HG03097 (cell line): Measurements from ENCODE around the gene ACTR3C.

Experiments
- ATAC-seq: cut with Tn5 transposase; IDR thresholded peaks from one replicate; pipeline ENCODE4 v1.9.1; 2021; ENCODE audit not compliant: unreplicated experiment, low FRiP score

ACTR3C gene

DNA sequence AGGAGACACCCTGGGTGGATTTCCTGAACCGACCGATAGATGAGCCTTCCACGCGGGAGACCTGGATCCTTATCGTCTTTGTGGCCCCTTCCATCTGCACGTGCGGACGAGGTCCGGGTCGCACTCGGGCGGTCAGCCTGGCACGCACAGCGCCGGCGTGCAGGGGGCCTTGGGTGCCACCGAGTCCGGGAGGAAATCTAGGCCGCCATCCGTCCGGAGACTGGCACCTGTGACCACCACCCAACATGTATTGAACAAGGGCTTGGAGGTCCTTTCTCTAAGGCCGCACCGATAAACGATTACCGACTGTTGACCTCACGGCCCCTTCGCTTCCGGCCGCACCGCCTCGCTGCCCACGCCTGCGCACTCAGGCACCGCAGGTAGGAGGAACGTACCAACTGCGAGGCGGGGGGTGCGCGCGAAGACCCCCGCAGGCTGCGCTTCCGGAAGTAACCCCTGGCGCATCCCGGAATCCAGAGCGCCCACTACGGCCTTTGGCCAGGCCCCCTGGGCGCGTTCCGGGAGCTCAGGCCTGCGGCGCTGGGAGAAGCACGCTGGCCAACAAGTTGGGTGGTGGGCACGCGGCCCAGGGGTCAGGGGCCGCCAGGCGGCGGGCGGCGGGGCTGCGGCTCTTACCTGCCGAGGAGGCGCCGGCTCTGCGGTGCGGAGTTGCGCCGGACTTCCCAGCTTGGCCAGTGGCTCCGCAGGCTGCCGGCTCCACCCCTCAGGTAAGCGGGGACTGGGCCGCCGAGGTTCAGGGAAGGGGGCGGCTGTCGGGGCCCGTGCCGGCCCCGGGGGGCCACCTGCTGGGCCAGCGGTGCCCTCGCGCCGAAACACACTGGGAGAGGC lies at the start of gene ACTR3C, which contains the start of gene LRRC61:
Gene ACTR3C (minus strand): TSS at position 713 of the 849 bp plus-strand sequence. CDS start 28,249 bp downstream, outside the sequence.
Gene LRRC61 (plus strand): TSS at position 523 of the 849 bp plus-strand sequence. CDS start 13,507 bp downstream, outside the sequence.
- ATAC-seq, result peak; percentile 44

DNA sequence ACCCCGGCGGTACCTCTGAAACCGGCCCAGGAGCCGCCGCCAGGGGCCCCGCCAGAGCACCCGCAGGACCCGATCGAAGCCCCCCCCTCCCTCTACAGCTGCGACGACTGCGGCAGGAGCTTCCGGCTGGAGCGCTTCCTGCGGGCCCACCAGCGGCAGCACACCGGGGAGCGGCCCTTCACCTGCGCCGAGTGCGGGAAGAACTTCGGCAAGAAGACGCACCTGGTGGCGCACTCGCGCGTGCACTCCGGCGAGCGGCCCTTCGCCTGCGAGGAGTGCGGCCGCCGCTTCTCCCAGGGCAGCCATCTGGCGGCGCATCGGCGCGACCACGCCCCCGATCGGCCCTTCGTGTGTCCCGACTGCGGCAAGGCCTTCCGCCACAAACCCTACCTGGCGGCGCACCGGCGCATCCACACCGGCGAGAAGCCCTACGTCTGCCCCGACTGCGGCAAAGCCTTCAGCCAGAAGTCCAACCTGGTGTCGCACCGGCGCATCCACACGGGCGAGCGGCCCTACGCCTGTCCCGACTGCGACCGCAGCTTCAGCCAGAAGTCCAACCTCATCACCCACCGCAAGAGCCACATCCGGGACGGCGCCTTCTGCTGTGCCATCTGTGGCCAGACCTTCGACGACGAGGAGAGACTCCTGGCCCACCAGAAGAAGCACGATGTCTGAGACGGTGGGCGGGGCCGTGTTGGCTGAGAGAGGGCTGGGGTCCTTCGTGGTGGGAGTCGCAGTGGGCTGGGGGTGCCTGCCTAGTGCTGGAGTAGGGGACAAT lies 49.1 kb upstream of the ACTR3C start:
- ATAC-seq, result no peak

DNA sequence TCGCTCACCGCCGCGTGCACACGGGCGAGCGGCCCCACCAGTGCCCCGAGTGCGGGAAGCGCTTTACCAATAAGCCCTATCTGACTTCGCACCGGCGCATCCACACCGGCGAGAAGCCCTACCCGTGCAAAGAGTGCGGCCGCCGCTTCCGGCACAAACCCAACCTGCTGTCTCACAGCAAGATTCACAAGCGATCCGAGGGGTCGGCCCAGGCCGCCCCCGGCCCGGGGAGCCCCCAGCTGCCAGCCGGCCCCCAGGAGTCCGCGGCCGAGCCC lies 48.6 kb upstream of the ACTR3C start:
- ATAC-seq, result no peak

DNA sequence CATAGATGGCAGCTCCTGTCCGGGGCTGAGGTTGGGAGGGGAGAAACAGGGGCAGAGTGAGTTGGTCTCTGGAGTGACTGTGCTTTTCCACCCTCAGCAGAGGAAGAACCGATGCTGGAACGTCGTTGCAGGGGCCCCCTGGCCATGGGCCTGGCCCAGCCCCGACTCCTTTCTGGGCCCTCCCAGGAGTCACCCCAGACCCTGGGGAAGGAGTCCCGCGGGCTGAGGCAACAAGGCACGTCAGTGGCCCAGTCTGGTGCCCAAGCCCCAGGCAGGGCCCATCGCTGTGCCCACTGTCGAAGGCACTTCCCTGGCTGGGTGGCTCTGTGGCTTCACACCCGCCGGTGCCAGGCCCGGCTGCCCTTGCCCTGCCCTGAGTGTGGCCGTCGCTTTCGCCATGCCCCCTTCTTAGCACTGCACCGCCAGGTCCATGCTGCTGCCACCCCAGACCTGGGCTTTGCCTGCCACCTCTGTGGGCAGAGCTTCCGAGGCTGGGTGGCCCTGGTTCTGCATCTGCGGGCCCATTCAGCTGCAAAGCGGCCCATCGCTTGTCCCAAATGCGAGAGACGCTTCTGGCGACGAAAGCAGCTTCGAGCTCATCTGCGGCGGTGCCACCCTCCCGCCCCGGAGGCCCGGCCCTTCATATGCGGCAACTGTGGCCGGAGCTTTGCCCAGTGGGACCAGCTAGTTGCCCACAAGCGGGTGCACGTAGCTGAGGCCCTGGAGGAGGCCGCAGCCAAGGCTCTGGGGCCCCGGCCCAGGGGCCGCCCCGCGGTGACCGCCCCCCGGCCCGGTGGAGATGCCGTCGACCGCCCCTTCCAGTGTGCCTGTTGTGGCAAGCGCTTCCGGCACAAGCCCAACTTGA lies 48.0 kb upstream of the ACTR3C start:
- no peak for ATAC-seq

DNA sequence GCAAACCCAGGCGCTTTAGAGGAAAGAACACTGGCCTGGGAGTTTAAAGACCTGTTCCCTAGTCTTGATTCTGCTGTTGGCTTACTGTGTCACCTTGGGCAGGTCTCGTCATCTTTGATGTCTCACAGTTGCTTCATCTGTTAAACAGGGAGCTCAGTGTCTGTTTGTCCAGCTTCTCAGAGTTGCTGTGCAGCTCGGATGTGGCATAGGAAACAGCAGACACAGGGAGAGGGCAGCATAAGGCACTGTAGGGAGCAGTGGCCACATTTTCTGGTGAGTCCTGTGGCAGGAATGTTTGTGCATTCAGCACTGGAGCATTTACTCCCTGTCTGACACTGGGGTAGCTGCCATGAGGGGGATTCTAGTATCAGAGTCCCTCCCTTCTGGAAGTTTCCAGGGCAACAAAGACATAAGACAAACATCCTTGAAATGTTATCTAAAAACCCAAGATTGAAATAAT lies 47.3 kb upstream of the ACTR3C start:
- no peak for ATAC-seq

DNA sequence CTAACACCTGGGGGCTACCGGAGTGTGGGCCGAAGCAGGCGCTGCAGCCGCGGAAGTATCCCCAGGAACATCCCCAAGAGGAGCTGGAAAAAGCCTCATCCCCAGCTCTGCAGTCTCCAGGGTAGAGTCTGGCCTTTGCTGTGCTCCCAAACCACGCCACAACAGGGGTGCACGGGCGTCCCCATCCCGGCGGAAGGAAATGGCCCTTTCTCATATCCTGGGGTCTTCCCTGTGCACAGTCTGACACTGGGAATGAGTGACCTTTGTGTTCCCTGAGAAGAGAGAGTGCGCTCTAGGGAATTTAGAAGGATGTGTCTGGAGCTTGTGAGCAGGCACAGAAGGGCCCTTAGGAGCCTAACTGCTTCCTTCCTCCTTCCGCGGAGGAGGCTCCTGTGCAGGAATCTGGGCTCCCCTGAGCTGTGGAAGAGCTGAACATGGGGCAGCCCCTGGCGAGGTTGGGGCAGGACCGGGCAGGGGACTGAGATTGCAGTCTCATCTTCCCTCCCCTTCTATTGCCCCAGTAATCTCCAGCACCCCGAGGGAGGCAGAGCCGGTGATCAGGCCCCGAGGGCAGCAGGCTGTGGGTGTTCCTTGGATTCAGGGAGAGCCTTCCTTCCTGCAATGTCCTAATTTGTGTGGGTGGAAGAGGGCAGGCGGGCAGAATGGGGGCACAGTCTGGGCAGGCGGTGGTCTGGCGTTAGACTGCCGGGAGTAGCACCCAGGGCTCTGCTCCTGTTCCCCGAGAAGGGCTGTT lies 46.6 kb upstream of the ACTR3C start:
- ATAC-seq, result no peak

DNA sequence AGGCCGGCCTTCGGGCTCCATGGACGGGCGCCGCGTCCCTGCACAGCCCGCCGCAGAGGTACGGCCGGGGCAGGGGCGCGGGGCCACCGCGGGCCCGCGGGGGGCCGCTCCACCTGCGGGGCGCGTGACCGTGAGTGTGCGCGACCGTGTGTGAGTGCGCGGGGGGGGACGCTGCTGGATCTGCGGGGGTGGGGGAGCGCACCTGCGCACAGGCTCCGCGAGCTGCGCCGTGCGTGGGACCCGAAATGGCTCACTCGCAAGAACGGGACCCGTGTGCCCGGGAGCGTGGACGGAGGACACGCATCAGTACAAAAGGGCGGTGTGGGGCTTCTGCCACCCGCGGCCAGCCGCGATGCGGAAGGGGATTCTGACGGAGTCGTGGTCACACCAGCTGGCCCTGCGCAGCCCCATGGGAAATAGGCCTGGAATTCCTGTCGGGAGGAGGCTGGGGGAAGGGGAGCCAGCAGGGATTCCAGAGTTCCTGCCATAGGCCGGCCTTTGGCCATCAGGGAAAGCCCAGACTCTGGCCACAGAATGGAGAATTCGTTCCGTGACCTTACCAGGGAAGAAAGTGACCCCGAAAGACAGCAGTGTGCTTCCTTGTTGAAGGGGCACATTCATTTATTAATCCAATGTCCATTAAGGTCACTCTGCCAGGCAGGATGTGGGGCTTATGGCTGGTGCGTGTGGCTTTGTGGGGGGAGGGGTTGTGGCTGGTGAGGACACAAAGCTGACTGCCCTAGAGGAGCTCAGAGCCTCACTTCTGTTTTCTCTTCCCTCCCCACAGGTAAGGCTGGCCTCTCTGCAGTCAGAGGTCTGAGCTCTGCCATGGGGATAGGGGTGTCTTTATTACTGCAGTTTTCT lies 45.8 kb upstream of the ACTR3C start:
- peak; percentile 37 for ATAC-seq

DNA sequence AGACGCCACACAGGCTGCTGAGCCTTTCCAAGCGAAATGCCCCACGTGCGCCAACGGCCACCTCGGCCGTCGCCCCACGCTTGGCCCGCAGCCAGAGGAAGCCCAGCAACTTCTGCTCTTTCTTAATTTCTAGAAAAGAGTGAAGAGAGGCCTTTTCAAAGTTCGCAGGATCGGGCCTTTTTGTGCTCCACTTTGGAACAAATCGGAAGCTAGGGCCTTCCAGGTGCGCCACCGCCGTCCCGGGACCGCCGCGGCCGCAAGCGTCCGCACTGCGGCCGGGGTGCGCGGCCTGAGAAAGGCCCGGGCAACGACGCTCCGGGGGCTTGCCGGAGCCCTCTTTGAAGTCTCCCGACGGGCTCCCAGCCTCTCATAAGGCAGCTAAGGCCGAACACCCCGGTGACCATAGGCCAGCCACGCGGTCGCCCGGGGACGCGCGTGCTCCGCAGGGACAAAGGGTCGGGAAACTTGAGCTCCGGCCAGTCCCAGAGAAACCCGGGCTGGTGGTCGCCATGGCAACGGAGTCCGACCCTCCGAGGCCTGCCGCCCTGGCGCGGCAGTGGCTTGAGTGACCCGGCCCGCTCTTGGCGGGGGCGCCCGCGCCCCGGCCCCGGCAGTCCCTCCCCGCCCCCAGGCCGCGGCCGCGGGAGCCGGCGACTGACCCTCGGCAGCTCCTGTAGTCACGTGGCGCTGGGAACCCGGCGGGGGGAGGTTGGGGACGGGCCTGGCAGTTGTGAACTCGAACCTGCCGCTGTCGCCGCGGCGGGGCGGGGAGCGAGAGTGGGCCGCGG lies 44.9 kb upstream of the ACTR3C start, which contains the start of gene REPIN1:
Gene REPIN1 (plus strand): TSS at position 727 of the 788 bp plus-strand sequence. CDS start 890 bp downstream, outside the sequence.
- ATAC-seq, result peak; percentile 38

DNA sequence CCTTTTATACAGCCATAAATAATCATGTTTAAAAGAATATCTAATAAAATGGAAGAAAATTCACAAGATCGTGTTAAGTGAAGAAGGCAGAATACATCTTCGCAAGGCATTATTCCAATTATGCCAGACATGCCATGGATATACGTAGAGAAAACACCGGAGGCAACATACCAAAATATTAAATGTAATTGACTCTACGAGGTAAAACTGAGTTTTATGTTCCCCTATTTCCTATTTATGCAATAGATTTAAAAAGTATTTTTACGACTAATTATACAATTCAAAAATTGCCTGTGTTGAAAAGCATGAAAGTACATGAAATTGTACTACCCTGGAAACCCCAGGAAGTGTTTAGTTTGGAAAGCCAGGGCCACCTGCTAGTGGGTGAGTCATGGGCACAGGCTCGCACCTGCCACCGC lies 44.3 kb upstream of the ACTR3C start:
- ATAC-seq, result no peak

DNA sequence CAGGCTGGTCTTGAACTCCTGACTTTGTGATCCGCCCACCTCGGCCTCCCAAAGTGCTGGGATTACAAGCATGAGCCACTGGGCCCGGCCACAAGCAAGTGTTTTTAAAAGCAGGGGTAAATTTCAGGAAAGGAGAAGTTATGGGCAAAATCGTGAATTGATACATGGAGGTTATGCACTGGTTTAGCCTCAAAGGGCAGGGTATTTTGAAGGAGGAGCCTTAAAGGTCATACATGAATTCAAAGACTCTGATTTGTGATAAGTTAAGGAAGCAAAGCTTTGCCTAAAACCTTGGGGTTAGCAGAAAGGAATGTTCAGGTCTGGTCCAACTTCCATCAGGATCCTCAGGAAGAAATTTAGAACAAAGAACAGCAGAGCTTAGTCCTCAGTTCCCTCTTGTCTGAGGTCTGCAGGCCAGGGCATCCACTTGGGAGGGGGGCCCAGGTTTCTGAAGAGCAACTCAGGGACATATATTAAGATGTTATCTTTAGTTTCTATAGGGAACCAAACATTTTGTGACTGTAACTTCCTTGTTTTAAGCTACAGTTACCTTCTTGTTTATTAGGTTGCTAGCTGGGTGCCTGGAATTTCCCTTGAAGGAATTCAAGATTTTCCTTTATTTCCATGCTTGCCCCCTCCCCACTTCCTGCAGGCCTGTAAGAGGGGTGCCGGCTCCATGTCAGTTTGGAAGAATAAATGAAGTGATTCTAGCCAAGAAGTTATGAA lies 42.5 kb upstream of the ACTR3C start:
- ATAC-seq, result no peak

DNA sequence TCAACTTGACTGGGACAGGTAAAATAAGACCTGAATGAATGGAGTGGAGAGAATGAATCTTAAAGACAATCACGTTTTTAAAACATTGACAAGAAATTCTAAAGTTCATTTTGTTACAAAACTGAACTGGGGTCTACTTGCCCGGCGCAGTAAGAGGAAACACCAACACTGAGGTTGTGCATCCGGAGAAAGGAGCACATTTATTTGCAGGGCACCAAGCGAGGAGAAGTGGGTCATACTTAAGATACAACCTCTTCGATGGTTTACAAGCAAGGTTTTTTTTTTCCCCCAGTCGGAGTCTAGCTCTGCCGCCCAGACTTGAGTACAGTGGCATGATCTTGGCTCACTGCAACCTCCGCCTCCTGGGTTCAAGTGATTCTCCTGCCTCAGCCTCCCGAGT lies 41.8 kb upstream of the ACTR3C start:
- no peak for ATAC-seq

DNA sequence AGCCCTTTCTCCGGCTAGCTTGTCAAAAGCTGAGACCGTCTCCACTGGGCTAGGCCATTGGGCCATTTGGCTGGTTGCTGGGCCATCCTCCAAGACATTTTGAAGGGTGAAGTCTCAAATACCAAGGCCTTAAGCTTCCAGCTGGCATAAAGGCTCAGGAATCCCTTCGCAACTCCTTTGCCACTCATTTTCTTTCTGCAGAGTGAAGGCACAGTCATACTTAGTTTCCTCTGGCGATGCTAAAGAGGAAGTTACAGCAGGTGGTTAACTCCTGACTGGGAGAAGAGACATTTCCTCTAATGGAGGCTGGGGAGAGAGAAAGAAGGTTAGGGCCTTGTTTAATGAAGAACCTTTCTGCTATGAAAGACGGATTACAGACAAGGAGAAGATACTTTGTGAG lies 40.5 kb upstream of the ACTR3C start:
- ATAC-seq, result no peak

DNA sequence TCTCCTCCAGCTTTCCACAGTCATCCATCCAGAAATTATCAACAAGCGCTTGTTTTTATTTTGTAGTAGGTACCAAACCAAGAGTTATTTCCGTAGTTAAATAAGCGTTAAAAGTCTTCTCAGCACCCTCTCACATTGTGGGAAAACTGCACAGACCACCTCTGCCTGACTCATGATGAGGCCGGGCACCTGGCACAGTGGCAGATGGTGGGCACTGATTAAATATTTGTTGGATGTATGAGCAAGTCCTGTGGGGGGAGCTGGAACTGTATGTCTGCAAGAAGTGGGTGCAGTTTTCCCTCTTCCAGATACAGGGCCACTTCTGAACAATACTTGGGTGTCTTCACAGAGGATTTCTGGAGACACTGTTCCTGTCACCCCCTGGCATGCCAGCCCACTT lies 40.0 kb upstream of the ACTR3C start:
- ATAC-seq, result no peak

DNA sequence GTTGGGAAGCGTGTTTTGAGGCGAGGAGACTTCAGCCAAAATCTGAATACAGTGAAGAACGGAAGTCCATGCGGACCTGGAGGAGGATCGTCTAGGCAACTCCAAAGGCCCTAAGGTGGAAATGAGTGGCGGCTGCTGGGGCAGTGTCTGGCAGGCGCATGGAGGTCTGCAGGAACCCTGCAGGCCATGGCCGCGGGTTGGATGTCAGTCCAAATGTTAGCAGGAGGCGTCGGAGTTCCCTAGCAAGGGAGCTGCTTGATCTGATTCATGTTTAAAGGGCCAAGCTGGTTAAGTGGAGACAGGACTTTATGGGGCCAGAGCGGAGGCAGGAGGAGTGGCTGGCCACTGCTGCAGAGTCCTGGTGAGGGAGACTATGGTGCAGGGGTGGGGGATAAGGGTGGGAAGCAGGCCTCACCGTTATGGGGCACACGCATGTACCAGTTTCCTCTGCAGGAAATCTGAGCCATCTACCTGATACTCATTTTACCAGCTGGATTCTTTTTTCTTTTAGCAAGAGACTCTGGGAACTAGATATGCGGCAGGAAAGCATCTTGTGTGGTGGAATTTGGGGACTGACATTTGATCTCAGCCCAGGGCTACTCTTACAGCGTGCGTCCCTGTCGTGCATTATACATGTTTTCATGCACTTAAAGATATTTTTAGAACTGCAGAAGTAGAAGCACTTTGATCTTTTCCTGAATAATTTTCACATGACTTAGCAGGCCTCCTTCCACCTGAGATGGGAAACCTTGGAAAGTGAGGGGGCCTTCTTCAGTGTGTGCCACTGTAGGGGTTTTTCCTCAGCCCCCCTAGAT lies 38.7 kb upstream of the ACTR3C start:
- no peak for ATAC-seq

DNA sequence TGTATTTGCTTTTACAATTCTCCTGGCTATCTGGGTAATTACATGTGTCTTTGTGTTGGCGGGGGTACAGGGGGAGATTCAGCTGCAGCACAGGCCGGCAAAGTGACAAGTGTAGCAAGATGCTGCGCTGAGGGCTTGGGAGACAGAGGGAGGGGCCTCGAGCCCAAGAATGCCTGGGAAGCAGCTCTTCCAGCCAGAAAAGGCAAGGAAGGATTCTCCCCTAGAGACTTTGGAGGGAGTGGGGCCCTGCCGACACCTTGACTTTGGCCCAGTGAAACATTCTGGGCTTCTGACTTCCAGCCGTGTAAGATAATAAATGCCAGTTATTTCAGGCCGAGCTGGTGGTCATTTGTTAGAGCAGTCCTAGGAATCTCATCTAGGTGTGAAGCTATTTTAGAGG lies 38.1 kb upstream of the ACTR3C start:
- no peak for ATAC-seq

DNA sequence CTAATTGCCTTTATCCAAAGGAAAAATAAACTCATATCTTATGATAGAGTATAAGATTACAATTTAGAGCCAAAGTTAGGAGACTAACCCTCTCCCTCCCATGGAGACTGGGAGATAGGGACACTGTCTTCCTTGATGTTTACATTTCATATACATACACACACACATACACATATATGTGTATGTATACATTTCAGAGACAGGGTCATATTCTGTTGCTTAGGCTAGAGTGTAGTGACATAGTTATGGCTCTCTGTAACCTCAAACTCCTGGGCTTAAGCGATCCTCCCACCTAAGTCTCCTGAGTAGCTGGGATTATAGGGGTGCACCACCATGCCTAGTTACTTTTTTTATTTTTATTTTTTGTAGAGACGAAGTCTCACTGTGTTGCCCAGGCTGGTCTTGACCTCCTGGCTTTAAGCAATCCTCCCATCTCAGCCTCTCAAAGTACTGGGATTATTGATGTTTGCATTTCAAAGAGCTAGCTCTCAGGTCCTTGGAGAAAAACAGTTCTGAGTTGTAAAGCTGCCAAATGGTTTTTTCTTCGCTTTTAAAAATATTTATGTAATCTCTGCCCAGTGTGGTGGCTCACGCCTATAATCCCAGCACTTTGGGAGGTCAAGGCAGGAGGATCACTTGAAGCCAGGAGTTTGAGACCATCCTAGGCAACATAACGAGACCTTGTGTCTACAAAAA lies 37.2 kb upstream of the ACTR3C start:
- no peak for ATAC-seq
